ENCODE data around the gene PTPRD.
A peak's percentile ranks its signal among the peaks of the same experiment; 100 is the strongest.
"Not testable (repeated sequence)": the region's sequence is repeated elsewhere in the genome, so short reads cannot be mapped to it uniquely, and the experiment has no call there.

The PTPRD gene

DNA sequence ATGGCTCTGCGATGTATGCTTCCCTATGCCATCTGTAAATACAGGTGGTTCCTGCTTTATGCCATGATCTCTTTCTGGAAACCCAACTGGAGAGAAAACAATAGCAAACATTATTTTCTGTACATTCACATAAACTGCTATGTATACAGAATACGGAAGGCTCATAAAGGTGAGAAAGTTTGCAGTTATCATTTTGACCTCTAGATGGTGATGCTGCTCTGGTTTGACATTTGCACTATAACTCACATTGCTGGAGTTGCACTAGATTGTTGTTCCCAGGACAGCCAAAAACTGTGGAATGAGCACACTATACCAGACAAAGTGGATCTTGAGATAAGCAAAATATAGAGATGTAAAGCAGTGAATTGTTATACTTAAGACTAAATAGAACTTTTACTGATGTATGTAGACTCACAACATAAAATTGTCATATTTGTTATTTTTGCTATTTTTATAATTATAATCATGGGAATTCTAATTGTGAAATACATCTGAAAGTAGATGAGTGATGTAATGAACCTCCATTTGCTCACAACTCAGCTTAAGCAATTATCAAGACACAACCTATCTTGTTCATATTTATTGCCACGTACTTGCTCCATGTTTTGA lies 246.5 kb downstream of the PTPRD start:
- Histone ChIP-seq H3K9me3 (ENCODE audit: control insufficient read depth, low read depth, low read length) (no peaks in the 10 kb centered on the region), H3K27ac (ENCODE audit: low read length) (no peak overlapping the region), H3K4me3 (ENCODE audit: low read length) (no peak overlapping the region), H3K9ac (ENCODE audit: low read length) (no peak overlapping the region), H3K4me1 (ENCODE audit: control insufficient read depth, low read depth, low read length) (no peaks in the 10 kb centered on the region), H3K36me3 (ENCODE audit: control insufficient read depth, low read depth, low read length) (no peaks in the 10 kb centered on the region), H3K27me3 (ENCODE audit: control insufficient read depth, insufficient read depth, low read length) (no peaks in the 10 kb centered on the region)

DNA sequence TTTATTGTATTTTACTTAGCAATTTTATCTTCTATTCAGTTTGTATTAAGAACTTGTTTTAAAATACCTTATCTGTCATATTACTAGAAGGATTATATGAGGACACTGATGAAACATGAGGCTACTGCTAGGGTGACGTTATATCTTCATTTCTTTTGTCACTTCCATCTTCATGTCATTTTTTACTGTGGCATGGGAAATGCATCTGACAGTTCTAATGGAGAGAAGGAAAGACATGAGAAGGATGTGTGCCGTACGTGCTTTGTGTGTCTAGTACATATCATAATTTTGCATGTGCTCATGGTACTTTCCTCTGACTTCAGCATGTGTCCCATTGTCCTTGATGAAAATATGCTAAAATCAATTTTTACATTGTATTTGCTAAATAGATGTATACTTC lies 258.2 kb downstream of the PTPRD start:
- no peak overlapping the region for H3K27ac ChIP-seq (ENCODE audit: low read length)
- no peaks in the 10 kb centered on the region for H3K9me3 ChIP-seq (ENCODE audit: control insufficient read depth, low read depth, low read length)
- no peak overlapping the region for H3K4me3 ChIP-seq (ENCODE audit: low read length)
- no peaks in the 10 kb centered on the region for H3K27me3 ChIP-seq (ENCODE audit: control insufficient read depth, insufficient read depth, low read length)
- H3K36me3 ChIP-seq (ENCODE audit: control insufficient read depth, low read depth, low read length), result no peaks in the 10 kb centered on the region
- no peak overlapping the region for H3K9ac ChIP-seq (ENCODE audit: low read length)
- H3K4me1 ChIP-seq (ENCODE audit: control insufficient read depth, low read depth, low read length), result peaks cover 3% of the 10 kb centered on the region

DNA sequence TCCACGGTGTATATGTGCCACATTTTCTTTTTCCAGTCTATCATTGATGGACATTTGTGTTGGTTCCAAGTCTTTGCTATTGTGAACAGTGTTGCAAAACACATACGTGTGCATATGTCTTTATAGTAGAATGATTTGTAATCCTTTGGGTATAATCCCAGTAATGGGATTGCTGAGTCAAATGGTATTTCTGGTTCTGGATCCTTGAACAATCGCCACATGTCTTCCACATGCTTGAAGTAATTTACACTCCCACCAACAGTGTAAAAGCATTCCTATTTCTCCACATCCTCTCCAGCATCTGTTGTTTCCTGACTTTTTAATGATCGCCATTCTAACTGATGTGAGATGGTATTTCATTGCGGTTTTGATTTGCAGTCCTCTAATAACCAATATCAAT lies 267.2 kb downstream of the PTPRD start:
- H3K4me3 ChIP-seq (ENCODE audit: low read length); H3K9me3 ChIP-seq (ENCODE audit: control insufficient read depth, low read depth, low read length); H3K27ac ChIP-seq (ENCODE audit: low read length); H3K36me3 ChIP-seq (ENCODE audit: control insufficient read depth, low read depth, low read length); H3K9ac ChIP-seq (ENCODE audit: low read length); H3K27me3 ChIP-seq (ENCODE audit: control insufficient read depth, insufficient read depth, low read length); H3K4me1 ChIP-seq (ENCODE audit: control insufficient read depth, low read depth, low read length): not testable (repeated sequence)

DNA sequence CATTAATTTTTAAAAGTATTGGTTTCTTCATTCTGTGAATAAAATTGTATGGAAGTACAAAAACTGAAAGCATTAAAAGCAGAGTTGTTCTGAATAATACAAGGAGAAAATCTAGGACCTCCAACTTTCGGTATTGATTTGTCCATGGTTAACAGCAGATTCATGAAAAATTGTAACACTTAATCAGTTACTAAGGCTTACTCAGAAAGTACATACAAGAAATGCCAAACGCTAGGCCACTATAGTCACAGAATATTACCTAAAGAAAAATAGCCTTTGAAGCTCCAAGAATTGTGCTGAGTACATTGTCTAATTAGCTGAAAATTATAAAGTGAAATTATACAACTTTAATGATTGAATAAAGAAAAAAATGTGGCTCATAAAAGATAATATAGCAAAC lies 271.7 kb downstream of the PTPRD start:
- H3K27ac ChIP-seq (ENCODE audit: low read length), result no peak overlapping the region
- no peak overlapping the region for H3K4me3 ChIP-seq (ENCODE audit: low read length)
- peaks cover 4% of the 10 kb centered on the region for H3K27me3 ChIP-seq (ENCODE audit: control insufficient read depth, insufficient read depth, low read length)
- no peaks in the 10 kb centered on the region for H3K9me3 ChIP-seq (ENCODE audit: control insufficient read depth, low read depth, low read length)
- no peaks in the 10 kb centered on the region for H3K36me3 ChIP-seq (ENCODE audit: control insufficient read depth, low read depth, low read length)
- H3K4me1 ChIP-seq (ENCODE audit: control insufficient read depth, low read depth, low read length), result peaks cover 21% of the 10 kb centered on the region
- no peak overlapping the region for H3K9ac ChIP-seq (ENCODE audit: low read length)

DNA sequence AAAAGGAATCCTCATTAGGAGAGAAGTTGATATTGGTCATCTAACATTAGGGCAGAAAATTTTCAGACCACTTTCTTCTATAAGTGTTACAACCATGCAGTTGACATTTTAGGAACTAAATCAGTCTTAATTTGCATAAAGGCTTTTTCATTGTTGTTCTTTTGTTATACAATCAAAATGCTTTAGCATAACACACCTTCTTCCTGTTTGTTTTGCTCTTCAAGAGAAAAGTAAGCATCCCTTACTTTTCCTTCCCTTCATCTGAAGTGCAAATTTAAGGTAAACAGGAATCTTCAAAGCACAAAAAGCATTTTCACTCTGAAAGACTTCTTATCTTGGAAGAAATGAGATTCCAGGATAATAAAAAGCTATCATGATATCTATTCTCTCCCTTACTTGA lies 273.6 kb downstream of the PTPRD start:
- peaks cover 21% of the 10 kb centered on the region for H3K4me1 ChIP-seq (ENCODE audit: control insufficient read depth, low read depth, low read length)
- H3K9ac ChIP-seq (ENCODE audit: low read length), result peak overlapping the region; percentile 11
- no peaks in the 10 kb centered on the region for H3K9me3 ChIP-seq (ENCODE audit: control insufficient read depth, low read depth, low read length)
- H3K36me3 ChIP-seq (ENCODE audit: control insufficient read depth, low read depth, low read length), result no peaks in the 10 kb centered on the region
- H3K27ac ChIP-seq (ENCODE audit: low read length), result no peak overlapping the region
- peaks cover 4% of the 10 kb centered on the region for H3K27me3 ChIP-seq (ENCODE audit: control insufficient read depth, insufficient read depth, low read length)
- peak overlapping the region; percentile 22 for H3K4me3 ChIP-seq (ENCODE audit: low read length)

DNA sequence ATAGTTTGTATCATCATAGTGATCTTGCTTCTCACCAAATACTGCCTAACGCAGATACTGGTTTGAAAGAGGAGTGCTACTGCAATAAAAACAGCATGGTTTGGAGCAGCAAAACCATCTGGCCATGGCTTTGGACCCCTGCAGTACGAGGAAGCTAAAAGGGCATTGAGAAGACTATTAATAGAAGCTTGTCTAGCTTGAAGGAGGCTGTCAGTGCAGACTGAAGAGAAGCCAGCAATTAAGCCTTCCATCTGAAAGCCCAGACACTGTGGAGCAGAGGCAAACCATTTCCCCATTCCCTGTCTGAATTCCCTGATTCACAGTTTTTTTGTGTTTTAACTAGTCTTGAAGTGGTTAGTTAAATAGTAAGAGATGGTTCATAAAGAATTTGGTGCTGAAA lies 281.6 kb downstream of the PTPRD start:
- Histone ChIP-seq H3K27ac (ENCODE audit: low read length) (no peak overlapping the region), H3K4me3 (ENCODE audit: low read length) (no peak overlapping the region), H3K36me3 (ENCODE audit: control insufficient read depth, low read depth, low read length) (no peaks in the 10 kb centered on the region), H3K27me3 (ENCODE audit: control insufficient read depth, insufficient read depth, low read length) (no peaks in the 10 kb centered on the region), H3K4me1 (ENCODE audit: control insufficient read depth, low read depth, low read length) (peaks cover 4% of the 10 kb centered on the region), H3K9ac (ENCODE audit: low read length) (no peak overlapping the region), H3K9me3 (ENCODE audit: control insufficient read depth, low read depth, low read length) (no peaks in the 10 kb centered on the region)

DNA sequence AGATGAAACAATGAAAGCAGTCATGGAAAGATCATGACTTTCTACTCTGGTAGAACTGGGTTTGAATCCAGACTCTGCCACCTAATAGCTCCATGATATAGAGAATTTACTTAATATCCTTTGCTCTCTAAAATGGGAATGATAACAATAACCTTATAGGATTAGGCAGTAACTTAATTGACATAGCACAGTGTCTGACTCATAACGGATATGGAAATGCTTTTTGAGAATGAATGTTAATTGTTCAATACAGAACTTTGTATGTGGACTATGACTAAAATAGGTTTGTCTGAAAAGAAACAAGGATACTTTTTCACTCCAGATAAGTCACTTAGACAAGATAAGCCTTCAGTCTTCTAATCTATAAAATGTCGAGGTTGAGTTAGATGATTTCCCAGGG lies 330.7 kb downstream of the PTPRD start:
- no peak overlapping the region for H3K9ac ChIP-seq (ENCODE audit: low read length)
- no peak overlapping the region for H3K27ac ChIP-seq (ENCODE audit: low read length)
- no peaks in the 10 kb centered on the region for H3K36me3 ChIP-seq (ENCODE audit: control insufficient read depth, low read depth, low read length)
- no peak overlapping the region for H3K4me3 ChIP-seq (ENCODE audit: low read length)
- H3K9me3 ChIP-seq (ENCODE audit: control insufficient read depth, low read depth, low read length), result no peaks in the 10 kb centered on the region
- no peaks in the 10 kb centered on the region for H3K27me3 ChIP-seq (ENCODE audit: control insufficient read depth, insufficient read depth, low read length)
- no peaks in the 10 kb centered on the region for H3K4me1 ChIP-seq (ENCODE audit: control insufficient read depth, low read depth, low read length)

DNA sequence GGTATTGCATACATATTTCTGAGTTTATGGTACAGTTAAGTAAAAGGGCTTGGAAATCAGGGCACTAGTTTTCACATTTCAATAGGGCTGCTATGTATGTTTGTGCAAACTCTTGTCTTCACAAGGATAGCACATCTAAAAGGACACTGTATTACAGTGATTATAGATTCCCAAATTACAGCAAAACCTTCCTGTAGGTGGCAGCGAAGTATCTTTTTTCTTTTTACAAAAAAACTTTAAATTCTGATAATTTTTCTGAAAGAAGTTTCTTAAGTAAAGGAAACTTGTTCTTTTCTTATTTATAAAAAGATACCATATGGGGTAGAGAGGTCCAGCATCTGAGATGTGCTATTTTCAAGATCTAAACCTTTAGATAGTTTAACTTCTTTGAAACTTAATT lies 337.8 kb downstream of the PTPRD start:
- Histone ChIP-seq H3K36me3 (ENCODE audit: control insufficient read depth, low read depth, low read length) (no peaks in the 10 kb centered on the region), H3K4me1 (ENCODE audit: control insufficient read depth, low read depth, low read length) (no peaks in the 10 kb centered on the region), H3K9me3 (ENCODE audit: control insufficient read depth, low read depth, low read length) (no peaks in the 10 kb centered on the region), H3K9ac (ENCODE audit: low read length) (no peak overlapping the region), H3K4me3 (ENCODE audit: low read length) (no peak overlapping the region), H3K27ac (ENCODE audit: low read length) (no peak overlapping the region), H3K27me3 (ENCODE audit: control insufficient read depth, insufficient read depth, low read length) (no peaks in the 10 kb centered on the region)

DNA sequence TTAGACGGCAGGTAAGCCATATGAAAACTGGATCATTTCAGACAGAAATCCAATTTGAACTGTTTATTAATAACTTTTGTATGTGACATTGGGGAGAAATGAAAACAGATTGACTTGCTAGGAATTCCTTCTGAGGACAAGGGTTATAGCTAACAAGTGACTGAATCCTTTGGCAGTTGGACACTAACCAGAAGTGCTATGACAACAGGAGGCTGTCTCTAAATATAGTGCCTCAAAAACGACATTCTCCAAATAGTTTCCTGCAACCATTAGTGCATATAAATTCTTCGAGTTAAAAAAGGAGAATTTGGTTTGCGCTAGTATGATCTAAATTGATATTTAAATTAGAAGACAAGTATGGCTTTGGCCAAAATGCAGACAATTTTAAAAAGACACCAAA lies 338.6 kb downstream of the PTPRD start:
- Histone ChIP-seq H3K27me3 (ENCODE audit: control insufficient read depth, insufficient read depth, low read length) (no peaks in the 10 kb centered on the region), H3K9ac (ENCODE audit: low read length) (no peak overlapping the region), H3K9me3 (ENCODE audit: control insufficient read depth, low read depth, low read length) (no peaks in the 10 kb centered on the region), H3K36me3 (ENCODE audit: control insufficient read depth, low read depth, low read length) (no peaks in the 10 kb centered on the region), H3K4me1 (ENCODE audit: control insufficient read depth, low read depth, low read length) (no peaks in the 10 kb centered on the region), H3K27ac (ENCODE audit: low read length) (no peak overlapping the region), H3K4me3 (ENCODE audit: low read length) (no peak overlapping the region)

DNA sequence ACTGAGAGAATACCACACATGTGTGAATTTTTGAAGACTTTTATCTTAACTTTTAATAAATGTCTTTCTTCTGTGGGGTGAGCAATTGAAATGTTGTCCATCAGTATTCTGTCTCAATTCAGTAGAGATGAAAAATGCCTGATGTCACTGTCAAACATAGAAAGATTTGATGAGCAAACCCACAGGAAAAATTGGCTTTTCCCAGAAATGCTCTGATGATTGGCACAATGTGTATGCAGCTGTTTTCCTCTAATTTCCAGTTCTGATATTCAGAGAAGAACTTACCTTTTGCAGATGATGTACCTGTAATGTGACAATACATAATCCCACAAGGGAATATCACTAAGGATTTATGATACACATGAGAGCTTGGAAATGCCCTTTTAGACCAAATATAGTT lies 340.0 kb downstream of the PTPRD start:
- Histone ChIP-seq H3K27me3 (ENCODE audit: control insufficient read depth, insufficient read depth, low read length) (no peaks in the 10 kb centered on the region), H3K27ac (ENCODE audit: low read length) (no peak overlapping the region), H3K4me3 (ENCODE audit: low read length) (no peak overlapping the region), H3K9me3 (ENCODE audit: control insufficient read depth, low read depth, low read length) (no peaks in the 10 kb centered on the region), H3K4me1 (ENCODE audit: control insufficient read depth, low read depth, low read length) (no peaks in the 10 kb centered on the region), H3K36me3 (ENCODE audit: control insufficient read depth, low read depth, low read length) (no peaks in the 10 kb centered on the region), H3K9ac (ENCODE audit: low read length) (no peak overlapping the region)

DNA sequence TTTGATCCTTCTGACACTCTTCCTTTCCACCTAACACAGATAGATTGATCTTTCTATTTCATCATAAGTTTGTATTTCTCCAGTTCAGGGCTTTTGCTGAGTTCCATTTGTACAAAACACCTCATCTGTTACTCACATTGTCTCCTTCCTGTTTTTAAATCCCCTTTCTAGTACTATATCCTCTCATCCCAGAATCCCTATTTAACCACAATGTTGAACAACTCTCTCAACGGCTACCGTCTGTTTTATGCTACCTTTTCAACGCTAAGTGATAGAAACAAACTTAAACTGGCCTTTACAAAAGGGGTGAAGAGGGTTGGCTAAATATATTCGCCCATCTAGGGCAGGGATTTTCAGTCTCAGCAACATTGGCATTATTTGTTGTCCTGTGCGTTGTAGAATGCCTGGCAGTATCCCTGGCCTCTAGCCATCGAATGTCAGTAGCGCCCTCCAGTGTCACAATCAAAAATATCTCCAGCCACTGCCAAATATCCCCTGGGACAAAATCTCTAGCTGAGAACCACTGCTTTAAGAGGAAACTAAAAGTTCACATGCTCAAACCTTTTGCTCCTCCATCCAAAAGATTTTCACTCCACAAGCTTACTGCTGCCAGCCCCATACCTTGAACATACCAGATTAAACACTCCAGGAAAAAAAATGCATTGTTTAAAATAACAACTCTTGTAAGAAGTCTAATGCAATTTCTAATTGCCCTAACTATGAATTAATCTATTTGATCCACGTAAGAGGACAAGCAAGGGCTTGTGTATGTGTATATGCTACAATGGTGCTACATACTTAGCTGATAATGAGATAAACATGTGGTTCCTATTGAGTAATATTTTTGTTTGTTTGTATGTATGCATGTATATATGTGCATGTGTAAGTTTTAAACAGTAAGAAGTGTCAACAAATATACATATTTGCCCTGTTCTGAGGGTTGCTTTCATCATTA lies 344.0 kb downstream of the PTPRD start:
- no peak overlapping the region for H3K4me3 ChIP-seq (ENCODE audit: low read length)
- H3K4me1 ChIP-seq (ENCODE audit: control insufficient read depth, low read depth, low read length), result no peaks in the 10 kb centered on the region
- no peak overlapping the region for H3K9ac ChIP-seq (ENCODE audit: low read length)
- H3K27ac ChIP-seq (ENCODE audit: low read length), result no peak overlapping the region
- peaks cover under 1% of the 10 kb centered on the region for H3K9me3 ChIP-seq (ENCODE audit: control insufficient read depth, low read depth, low read length)
- H3K36me3 ChIP-seq (ENCODE audit: control insufficient read depth, low read depth, low read length), result no peaks in the 10 kb centered on the region
- H3K27me3 ChIP-seq (ENCODE audit: control insufficient read depth, insufficient read depth, low read length), result no peaks in the 10 kb centered on the region

DNA sequence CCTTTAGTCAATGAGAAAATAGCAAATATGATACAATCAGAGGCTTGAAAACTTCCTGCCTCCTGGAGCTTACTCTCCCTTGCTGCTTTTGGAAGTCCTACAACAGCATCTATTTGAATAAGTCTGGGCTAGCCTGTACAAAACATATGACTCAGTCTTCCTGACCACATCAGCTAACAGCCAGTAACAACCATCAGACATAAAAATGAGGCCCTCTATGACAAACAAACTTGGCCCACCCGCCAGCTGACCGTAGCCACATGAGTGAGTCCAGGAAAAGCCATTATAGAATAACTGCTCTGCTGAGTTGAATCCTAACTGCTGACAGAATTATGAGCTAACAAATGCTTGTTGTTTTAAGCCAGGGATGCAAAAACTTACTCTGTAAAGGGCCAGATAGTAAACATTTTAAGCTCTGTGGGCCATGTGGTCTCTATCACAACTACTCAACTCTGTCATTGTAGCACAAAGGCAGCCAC lies 347.6 kb downstream of the PTPRD start:
- Histone ChIP-seq H3K36me3 (ENCODE audit: control insufficient read depth, low read depth, low read length) (no peaks in the 10 kb centered on the region), H3K27ac (ENCODE audit: low read length) (no peak overlapping the region), H3K4me3 (ENCODE audit: low read length) (no peak overlapping the region), H3K27me3 (ENCODE audit: control insufficient read depth, insufficient read depth, low read length) (no peaks in the 10 kb centered on the region), H3K9me3 (ENCODE audit: control insufficient read depth, low read depth, low read length) (peaks cover 5% of the 10 kb centered on the region), H3K4me1 (ENCODE audit: control insufficient read depth, low read depth, low read length) (peaks cover 4% of the 10 kb centered on the region), H3K9ac (ENCODE audit: low read length) (no peak overlapping the region)
